ENCODE results near the gene C11orf65.
"Not testable (repeated sequence)": the region's sequence is repeated elsewhere in the genome, so short reads cannot be mapped to it uniquely, and the experiment has no call there.

Gene C11orf65

DNA sequence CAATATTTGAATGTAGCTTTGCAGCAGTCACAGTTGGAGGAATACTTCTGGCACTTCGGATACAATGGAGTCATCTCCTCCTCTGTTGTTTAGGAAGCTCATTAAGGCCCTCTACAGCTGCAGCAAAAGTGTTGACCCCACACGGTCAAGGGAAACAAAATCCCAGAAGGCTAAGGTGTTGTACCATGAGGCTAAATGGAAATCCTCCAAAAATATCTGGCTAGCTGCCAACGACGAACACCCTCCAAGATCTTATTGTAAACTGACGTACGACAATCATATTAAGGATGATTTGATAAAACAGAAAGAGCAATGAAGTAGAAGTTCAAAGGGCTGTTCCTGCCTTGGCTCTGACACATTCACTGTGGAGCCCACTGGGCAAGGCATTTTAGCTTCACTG lies 26.9 kb upstream of the C11orf65 start:
- no peaks in the 10 kb centered on the region for H3K27me3 Mint-ChIP-seq
- peaks cover 2% of the 10 kb centered on the region for H3K36me3 Mint-ChIP-seq
- peaks cover 28% of the 10 kb centered on the region for H3K4me1 Mint-ChIP-seq (ENCODE audit: low read depth)
- no peak overlapping the region for H3K4me3 Mint-ChIP-seq
- H3K27ac Mint-ChIP-seq = peak overlapping the region; percentile 13
- H3K9me3 Mint-ChIP-seq (ENCODE audit: low read depth) = no peaks in the 10 kb centered on the region

DNA sequence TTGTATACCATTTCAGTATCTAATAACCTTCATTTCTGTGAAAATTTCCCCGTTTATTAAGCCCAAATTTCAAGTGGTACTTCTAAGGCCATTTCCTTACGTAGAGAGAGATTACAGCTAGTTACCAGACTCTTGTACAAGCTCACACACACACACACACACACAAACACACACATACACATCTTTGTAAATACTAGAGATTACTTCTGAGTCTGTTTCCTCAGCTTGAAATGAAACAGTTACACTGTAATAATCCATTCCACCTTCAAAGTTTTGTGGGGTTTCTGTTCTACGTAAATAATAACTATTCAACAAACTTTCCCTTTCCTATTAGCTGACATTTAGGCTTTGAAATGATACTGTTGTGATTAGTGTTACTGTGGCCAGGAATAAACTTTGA lies 24.6 kb upstream of the C11orf65 start:
- Mint-ChIP-seq H3K27ac (no peak overlapping the region), H3K4me1 (ENCODE audit: low read depth) (peaks cover 19% of the 10 kb centered on the region), H3K36me3 (peaks cover 12% of the 10 kb centered on the region), H3K9me3 (ENCODE audit: low read depth) (no peaks in the 10 kb centered on the region), H3K27me3 (no peaks in the 10 kb centered on the region), H3K4me3 (no peak overlapping the region)

DNA sequence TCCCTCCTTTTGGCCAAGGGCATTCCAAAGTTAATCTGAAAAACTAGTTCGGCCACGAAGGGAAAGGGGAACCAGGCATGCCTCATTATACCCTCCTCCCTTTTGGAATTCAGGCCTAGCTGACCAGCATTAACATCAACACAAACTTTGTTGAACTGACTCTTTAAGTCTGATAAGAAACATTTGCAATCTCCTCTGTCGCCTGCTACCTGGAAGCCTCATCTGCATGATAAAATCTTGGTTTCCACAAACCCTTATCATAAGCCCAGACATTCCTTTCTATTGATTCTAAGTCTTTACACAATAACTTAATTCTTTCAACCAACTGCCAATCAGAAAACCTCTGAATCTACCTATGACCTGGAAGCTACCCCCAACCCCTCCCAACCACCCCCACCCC lies 19.5 kb upstream of the C11orf65 start:
- H3K4me1 Mint-ChIP-seq (ENCODE audit: low read depth) = no peaks in the 10 kb centered on the region
- no peak overlapping the region for H3K4me3 Mint-ChIP-seq
- H3K9me3 Mint-ChIP-seq (ENCODE audit: low read depth) = no peaks in the 10 kb centered on the region
- H3K36me3 Mint-ChIP-seq = peaks cover 26% of the 10 kb centered on the region
- H3K27ac Mint-ChIP-seq = no peak overlapping the region
- H3K27me3 Mint-ChIP-seq = no peaks in the 10 kb centered on the region

DNA sequence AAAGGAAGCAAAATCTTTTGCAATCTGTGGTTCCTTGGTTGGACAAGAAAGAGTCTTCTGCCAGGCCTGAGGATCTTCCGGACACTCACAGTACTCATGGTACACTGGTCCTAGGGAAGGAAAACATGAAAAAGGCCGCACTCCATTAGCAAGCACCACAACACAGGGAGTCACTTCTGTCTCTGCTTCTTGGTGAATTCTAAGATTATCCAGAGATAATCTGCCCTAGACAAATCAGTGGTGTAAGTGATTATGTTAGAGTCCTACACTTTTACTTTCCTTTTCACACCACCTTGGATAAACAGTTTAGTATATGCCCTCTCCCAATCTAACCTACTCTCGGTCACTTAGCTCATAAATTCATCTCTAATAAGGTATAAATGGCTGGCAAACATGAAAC lies 19.0 kb upstream of the C11orf65 start:
- Mint-ChIP-seq H3K36me3 (peaks cover 28% of the 10 kb centered on the region), H3K4me3 (no peak overlapping the region), H3K27ac (no peak overlapping the region), H3K9me3 (ENCODE audit: low read depth) (no peaks in the 10 kb centered on the region), H3K27me3 (no peaks in the 10 kb centered on the region), H3K4me1 (ENCODE audit: low read depth) (no peaks in the 10 kb centered on the region)

DNA sequence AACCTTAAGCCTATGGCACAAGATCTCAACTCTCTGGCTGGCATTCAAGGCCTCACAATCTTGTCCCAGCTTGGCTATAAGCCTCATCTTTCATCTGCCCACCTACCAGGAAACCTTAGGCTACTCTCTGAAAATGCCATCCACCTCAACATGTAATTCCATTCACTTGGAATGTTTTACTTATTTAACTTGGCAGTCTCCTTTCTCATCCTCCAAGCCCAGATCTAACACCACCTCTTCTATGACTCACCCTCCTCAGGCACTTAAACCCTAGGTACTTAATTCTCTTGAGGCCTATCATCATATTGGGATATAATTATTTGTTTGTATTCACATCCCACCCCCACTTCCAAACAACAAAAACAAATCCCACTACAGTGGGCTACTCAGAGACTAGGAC lies 15.8 kb upstream of the C11orf65 start:
- Mint-ChIP-seq H3K4me3 (no peak overlapping the region), H3K36me3 (peaks cover 22% of the 10 kb centered on the region), H3K27ac (peak overlapping the region; percentile 34), H3K9me3 (ENCODE audit: low read depth) (no peaks in the 10 kb centered on the region), H3K4me1 (ENCODE audit: low read depth) (no peaks in the 10 kb centered on the region), H3K27me3 (no peaks in the 10 kb centered on the region)

DNA sequence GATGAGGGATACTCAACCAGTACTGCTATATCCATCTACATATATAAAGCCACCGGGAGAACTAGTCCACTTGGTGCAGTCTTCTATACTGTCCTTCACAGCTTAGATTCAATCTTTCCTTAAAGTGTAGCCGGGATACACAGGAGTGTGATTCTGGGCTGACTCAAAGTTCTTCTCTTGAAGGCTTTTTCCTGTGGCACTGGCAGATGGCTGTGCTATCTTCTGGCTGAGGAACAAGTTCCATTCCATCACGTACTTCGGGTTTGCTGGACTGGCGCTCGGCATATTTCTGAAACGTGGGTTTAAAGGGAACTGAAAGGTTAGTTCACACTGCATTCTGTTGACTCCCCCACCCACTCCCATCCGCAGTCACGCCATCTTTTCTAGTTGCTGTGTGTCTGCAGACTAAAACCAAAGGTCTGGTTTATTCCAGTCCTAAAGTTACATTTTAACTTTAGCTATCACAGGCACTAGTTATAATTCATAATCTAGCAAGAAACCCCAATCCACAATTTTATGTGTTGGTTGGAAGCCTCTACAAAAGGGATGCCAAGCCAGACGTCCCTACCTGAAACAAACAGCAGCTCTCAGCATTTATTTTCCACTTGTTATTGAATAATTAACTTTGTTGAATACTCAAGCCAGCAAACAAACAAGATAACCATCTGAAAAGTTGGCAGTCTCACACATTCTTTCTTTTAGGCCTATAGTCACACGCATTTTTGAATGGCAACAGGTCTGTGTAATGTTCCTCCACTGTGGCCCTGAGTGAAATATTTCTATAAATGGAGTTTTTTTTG lies 7.5 kb upstream of the C11orf65 start:
- H3K4me1 Mint-ChIP-seq (ENCODE audit: low read depth) = no peaks in the 10 kb centered on the region
- H3K27me3 Mint-ChIP-seq = no peaks in the 10 kb centered on the region
- no peaks in the 10 kb centered on the region for H3K9me3 Mint-ChIP-seq (ENCODE audit: low read depth)
- H3K36me3 Mint-ChIP-seq = peaks cover 7% of the 10 kb centered on the region
- H3K27ac Mint-ChIP-seq = no peak overlapping the region
- no peak overlapping the region for H3K4me3 Mint-ChIP-seq

DNA sequence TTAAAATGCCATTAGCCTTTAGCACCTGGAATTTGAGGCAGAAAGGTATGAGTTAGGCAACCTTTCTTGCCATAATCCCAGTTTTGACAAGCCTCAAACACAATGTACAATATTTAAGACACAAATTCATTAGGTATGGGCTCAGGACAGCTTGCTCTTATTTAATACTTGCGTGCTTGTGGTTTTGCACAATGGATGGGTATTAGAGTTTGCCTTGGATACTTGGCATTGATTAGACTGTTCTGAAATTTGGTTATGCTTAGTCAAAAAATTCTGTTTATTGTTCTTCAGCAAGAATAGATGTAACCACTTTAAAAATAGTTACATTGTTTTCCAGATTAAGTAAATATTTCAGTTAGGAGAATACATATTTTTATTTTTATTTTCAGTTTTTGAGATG lies 5.4 kb upstream of the C11orf65 start:
- Mint-ChIP-seq H3K36me3 (peaks cover 5% of the 10 kb centered on the region), H3K4me1 (ENCODE audit: low read depth) (peaks cover 3% of the 10 kb centered on the region), H3K9me3 (ENCODE audit: low read depth) (no peaks in the 10 kb centered on the region), H3K4me3 (no peak overlapping the region), H3K27me3 (no peaks in the 10 kb centered on the region), H3K27ac (no peak overlapping the region)

- Mint-ChIP-seq H3K4me3 (peak overlapping the region; percentile 52), H3K27me3 (no peaks in the 10 kb centered on the region), H3K36me3 (peaks cover 2% of the 10 kb centered on the region), H3K27ac (peak overlapping the region; percentile 70), H3K9me3 (ENCODE audit: low read depth) (no peaks in the 10 kb centered on the region), H3K4me1 (ENCODE audit: low read depth) (peaks cover 14% of the 10 kb centered on the region)
These were observed 1.1 kb upstream of the C11orf65 start for GRCh38 chr11:108468478-108468864.

GRCh38 chr11:108466405-108466804 lies 924 bp downstream of the C11orf65 start:
- no peaks in the 10 kb centered on the region for H3K27me3 Mint-ChIP-seq
- H3K36me3 Mint-ChIP-seq = peaks cover 2% of the 10 kb centered on the region
- peaks cover 14% of the 10 kb centered on the region for H3K4me1 Mint-ChIP-seq (ENCODE audit: low read depth)
- H3K9me3 Mint-ChIP-seq (ENCODE audit: low read depth) = no peaks in the 10 kb centered on the region
- peak overlapping the region; percentile 99 for H3K4me3 Mint-ChIP-seq
- peak overlapping the region; percentile 97 for H3K27ac Mint-ChIP-seq

DNA sequence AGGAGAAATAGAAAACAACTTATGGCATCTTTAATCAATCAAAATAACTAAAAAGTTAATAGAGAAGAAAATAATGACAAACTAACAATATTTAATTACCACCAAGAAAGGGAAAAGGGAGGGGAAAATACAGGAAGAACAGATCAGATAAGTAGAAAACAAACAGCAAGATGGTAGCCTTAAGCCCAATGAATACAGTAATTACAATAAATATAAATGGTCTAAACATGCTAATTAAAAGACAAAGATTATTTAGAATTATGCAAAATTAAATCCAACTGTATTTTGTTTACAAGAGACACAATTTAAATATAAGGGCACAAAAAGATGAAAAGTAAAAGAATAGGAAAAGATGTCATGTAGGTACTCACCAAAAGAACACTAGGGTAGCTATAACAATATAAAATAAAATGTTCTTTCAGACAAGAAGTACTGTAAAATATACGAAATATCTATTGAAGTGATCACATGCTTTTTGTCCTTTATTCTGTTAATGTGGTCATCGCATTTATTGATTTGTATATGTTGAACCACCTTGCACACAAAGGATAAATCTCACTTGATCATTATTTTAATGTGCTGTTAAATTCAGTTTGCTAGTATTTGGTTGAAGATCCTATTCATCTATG lies 14.0 kb downstream of the C11orf65 start:
- Mint-ChIP-seq H3K4me3 (no peak overlapping the region), H3K36me3 (peaks cover 20% of the 10 kb centered on the region), H3K9me3 (ENCODE audit: low read depth) (peaks cover 4% of the 10 kb centered on the region), H3K27ac (no peak overlapping the region), H3K27me3 (no peaks in the 10 kb centered on the region), H3K4me1 (ENCODE audit: low read depth) (no peaks in the 10 kb centered on the region)

DNA sequence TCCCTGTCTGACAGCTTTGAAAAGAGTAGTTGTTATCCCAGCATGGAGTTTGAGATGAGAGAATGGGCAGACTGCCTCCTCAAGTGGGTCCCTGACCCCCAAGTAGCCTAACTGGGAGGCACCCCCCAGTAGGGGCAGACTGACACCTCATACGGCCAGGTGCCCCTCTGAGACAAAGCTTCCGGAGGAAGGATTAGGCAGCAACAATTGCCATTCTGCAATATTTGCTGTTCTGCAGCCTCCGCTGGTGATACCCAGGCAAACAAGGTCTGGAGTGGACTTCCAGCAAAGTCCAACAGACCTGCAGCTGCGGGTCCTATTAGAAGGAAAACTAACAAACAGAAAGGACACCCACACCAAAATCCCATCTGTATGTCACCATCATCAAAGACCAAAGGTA lies 25.9 kb downstream of the C11orf65 start:
- Mint-ChIP-seq H3K36me3 (peaks cover 36% of the 10 kb centered on the region), H3K9me3 (ENCODE audit: low read depth) (peaks cover 17% of the 10 kb centered on the region)
- not testable (repeated sequence) for H3K27me3 Mint-ChIP-seq; H3K27ac Mint-ChIP-seq; H3K4me3 Mint-ChIP-seq; H3K4me1 Mint-ChIP-seq (ENCODE audit: low read depth)

- peaks cover 6% of the 10 kb centered on the region for H3K9me3 Mint-ChIP-seq (ENCODE audit: low read depth)
- H3K27me3 Mint-ChIP-seq = no peaks in the 10 kb centered on the region
- no peak overlapping the region for H3K27ac Mint-ChIP-seq
- H3K4me1 Mint-ChIP-seq (ENCODE audit: low read depth) = no peaks in the 10 kb centered on the region
- H3K36me3 Mint-ChIP-seq = peaks cover 18% of the 10 kb centered on the region
- H3K4me3 Mint-ChIP-seq = no peak overlapping the region
These were observed 30.7 kb downstream of the C11orf65 start for GRCh38 chr11:108436594-108436993.

DNA sequence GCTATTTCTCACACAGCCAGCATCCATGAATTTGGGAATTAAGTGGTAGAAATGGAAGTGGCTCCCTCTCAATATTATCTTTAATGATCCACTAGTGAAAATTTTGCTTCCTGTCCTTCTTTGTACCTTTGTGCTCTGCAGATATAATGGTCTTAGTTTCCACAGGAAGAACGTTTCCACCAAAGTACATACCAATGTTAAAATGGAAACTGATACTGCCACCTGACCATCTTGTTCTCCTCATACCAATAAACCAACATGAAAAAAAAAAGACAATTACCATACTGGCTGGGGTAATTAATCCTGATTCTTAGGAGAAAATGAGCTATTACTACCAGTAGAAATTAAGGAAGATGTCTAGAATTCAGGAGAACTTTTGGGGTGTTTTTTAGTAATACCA lies 32.3 kb downstream of the C11orf65 start:
- Mint-ChIP-seq H3K9me3 (ENCODE audit: low read depth) (peaks cover 6% of the 10 kb centered on the region), H3K27ac (no peak overlapping the region), H3K36me3 (peaks cover 10% of the 10 kb centered on the region), H3K4me1 (ENCODE audit: low read depth) (no peaks in the 10 kb centered on the region), H3K27me3 (no peaks in the 10 kb centered on the region), H3K4me3 (no peak overlapping the region)

GRCh38 chr11:108432783-108433182 lies 34.5 kb downstream of the C11orf65 start:
- Mint-ChIP-seq H3K9me3 (ENCODE audit: low read depth) (peaks cover 6% of the 10 kb centered on the region), H3K4me3 (no peak overlapping the region), H3K36me3 (peaks cover 9% of the 10 kb centered on the region), H3K27ac (no peak overlapping the region), H3K27me3 (no peaks in the 10 kb centered on the region), H3K4me1 (ENCODE audit: low read depth) (no peaks in the 10 kb centered on the region)

- no peaks in the 10 kb centered on the region for H3K4me1 Mint-ChIP-seq (ENCODE audit: low read depth)
- H3K27me3 Mint-ChIP-seq = no peaks in the 10 kb centered on the region
- peaks cover 6% of the 10 kb centered on the region for H3K9me3 Mint-ChIP-seq (ENCODE audit: low read depth)
- peaks cover 7% of the 10 kb centered on the region for H3K36me3 Mint-ChIP-seq
- H3K27ac Mint-ChIP-seq = no peak overlapping the region
- no peak overlapping the region for H3K4me3 Mint-ChIP-seq
These were observed 35.3 kb downstream of the C11orf65 start for GRCh38 chr11:108431997-108432396.

DNA sequence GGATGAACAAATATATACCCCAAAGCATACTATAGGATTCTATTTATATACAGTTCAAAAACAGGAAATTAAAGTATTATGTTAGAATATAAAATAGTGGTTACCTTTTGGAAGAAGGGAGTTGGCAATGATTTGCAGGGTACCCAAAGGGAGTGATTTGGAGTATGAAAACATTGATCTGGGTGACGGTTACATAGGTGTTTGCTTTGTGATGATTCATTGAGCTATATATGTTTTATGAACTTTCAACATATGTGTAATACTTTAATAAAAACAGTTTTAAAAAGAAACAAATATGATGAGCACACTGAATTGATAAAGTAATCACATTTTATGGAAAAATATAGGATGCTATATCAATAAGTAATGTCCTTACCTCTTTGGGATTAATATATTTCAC lies 36.0 kb downstream of the C11orf65 start:
- H3K27me3 Mint-ChIP-seq = no peaks in the 10 kb centered on the region

More for the DNA sequence above, 36.0 kb downstream of the C11orf65 start:
- no peak overlapping the region for H3K27ac Mint-ChIP-seq
- H3K4me3 Mint-ChIP-seq = no peak overlapping the region
- H3K36me3 Mint-ChIP-seq = peaks cover 5% of the 10 kb centered on the region
- peaks cover 3% of the 10 kb centered on the region for H3K9me3 Mint-ChIP-seq (ENCODE audit: low read depth)
- H3K4me1 Mint-ChIP-seq (ENCODE audit: low read depth) = no peaks in the 10 kb centered on the region
